GM20000 (cell line): ENCODE results near the gene NLRP11.

Experiments used
- DNase-seq: peaks from one replicate; pipeline ENCODE4 v3.0.0; 2012; ENCODE audit warnings: low spot score
- TF ChIP-seq, protein P1 (sequence below): IDR thresholded peaks from 2 replicates; pipeline ENCODE4 v1.5.1; 2012; ENCODE audit warnings: mild to moderate bottlenecking, control low read depth; ENCODE audit errors: extremely low read depth, missing control alignments

NLRP11 gene

GRCh38 chr19:55857149-55857548 is 25.4 kb upstream of the NLRP11 start:
- DNase-seq = no peak

DNA sequence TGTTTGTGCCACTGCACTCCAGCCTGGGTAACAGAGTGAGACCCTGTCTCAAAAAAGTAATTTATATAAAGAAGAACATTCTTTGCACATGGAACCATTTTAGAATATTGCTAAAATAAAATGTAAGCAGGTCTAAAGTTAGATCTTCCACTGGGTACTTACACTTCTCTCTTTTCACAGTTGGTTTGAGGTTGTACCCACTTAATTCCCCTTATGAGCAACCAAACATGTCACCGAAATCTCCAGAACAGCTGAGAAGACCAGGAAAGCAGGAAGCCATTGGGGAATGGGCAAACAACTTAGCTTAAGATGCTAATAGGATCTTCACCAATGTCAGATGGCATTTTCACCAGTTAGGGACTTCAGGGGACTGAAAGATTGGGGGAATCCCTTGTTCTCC is 23.4 kb upstream of the NLRP11 start:
- DNase-seq = no peak
- TF ChIP-seq, protein P1, sequence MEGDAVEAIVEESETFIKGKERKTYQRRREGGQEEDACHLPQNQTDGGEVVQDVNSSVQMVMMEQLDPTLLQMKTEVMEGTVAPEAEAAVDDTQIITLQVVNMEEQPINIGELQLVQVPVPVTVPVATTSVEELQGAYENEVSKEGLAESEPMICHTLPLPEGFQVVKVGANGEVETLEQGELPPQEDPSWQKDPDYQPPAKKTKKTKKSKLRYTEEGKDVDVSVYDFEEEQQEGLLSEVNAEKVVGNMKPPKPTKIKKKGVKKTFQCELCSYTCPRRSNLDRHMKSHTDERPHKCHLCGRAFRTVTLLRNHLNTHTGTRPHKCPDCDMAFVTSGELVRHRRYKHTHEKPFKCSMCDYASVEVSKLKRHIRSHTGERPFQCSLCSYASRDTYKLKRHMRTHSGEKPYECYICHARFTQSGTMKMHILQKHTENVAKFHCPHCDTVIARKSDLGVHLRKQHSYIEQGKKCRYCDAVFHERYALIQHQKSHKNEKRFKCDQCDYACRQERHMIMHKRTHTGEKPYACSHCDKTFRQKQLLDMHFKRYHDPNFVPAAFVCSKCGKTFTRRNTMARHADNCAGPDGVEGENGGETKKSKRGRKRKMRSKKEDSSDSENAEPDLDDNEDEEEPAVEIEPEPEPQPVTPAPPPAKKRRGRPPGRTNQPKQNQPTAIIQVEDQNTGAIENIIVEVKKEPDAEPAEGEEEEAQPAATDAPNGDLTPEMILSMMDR = no peak

More at GRCh38 chr19:55857149-55857548, 25.4 kb upstream of the NLRP11 start:
- TF ChIP-seq, protein P1 = no peak

DNA sequence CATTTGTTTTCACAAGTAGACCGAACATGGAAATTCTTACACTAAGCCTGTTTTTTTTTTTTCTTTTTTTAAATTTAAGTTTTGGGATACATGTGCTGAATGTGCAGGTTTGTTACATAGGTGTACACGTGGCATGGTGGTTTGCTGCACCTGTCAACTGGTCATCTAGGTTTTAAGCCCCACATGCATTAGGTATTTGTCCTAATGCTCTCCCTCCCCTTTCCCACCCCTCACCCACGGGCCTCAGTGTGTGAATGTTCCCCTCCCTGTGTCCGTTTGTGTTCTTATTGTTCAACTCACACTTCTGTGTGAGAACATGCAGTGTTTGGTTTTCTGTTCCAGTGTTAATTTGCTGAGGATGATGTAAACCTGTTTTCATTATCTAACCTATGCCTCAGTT is 7.1 kb upstream of the NLRP11 start:
- no peak for DNase-seq
- TF ChIP-seq, protein P1 = no peak

DNA sequence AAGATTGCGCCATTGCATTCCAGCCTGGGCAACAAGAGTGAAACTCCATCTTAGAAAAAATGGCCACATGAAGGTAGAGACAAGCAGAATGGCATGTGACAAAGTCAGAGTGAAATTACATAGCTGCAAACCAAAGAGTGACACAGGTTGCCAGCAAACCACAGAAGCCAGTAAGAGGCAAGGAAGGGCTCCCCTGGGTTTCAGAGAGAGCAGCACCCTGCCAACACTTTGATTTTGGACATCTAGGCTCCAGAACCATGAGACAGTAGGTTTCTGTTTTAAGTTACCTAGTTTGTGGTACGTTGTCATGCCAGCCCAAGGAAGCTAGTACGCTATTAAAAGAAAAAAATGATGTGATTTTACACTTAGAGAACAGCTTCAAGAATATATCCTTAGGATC is 6.5 kb upstream of the NLRP11 start:
- no peak for DNase-seq
- TF ChIP-seq, protein P1 = no peak

DNA sequence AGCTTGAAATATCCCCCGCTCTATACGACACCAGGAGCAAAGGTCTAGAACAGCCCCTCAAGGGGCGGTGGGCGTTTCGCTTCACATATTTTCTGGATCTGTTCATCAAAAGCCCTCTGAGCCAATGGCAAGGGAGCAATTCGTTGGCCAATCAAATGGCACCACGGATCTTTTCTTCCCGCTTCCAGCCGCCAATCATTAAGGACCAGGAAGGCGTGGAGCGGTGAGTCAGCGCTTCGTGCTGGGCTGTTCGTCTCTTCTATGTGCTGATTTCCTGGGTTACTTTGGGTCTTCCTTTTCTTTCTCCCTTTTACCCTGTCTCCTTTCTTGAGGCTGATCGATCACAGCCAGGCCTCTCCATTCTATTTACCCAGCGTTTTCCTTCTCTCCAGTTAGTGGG is 4.5 kb upstream of the NLRP11 start, which contains the start of gene NLRP4:
TSS of gene NLRP4 (plus strand) at position 201 of the 400 bp plus-strand sequence. CDS start 15,541 bp downstream, outside the sequence.
- TF ChIP-seq, protein P1 = no peak
- no peak for DNase-seq

GRCh38 chr19:55832676-55833075 is 877 bp upstream of the NLRP11 start:
- TF ChIP-seq, protein P1 = no peak

DNA sequence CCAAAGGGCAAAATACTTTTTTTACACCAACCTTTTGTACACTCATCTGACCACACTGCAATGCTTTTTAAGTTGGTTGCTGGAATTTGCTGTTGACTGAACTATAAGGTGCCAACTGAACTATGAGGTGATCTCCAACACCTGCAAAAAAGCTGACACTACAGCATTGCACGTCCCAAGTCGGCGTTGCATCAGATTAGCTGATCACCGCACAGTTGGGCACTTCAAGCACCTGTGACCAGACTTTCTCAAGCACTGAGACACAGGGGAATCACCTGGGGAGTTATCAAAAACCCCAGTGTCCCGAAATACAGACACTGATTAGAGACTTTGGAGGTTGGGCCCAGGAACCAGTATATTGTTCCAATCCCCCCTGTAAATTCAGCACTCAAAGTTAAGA is 1.1 kb downstream of the NLRP11 start:
- TF ChIP-seq, protein P1 = no peak
- DNase-seq = no peak

More at GRCh38 chr19:55832676-55833075, 877 bp upstream of the NLRP11 start:
- DNase-seq = no peak
